DND-41 (cell line): ENCODE results near the gene MYT1.

ENCODE experiments used
- EZH2 ChIP-seq: IDR thresholded peaks from 3 replicates; pipeline ENCODE4 v1.6.1; 2012; ENCODE audit warnings: borderline replicate concordance, low read depth, mild to moderate bottlenecking, moderate library complexity, low read length, inconsistent platforms; ENCODE audit not compliant: severe bottlenecking
- TF ChIP-seq, protein P1 (sequence below): IDR thresholded peaks from 2 replicates; pipeline ENCODE4 v1.5.1; 2012; ENCODE audit warnings: borderline replicate concordance, low read length, moderate library complexity, mild to moderate bottlenecking; ENCODE audit not compliant: poor library complexity, severe bottlenecking; ENCODE audit errors: extremely low read depth

- TF ChIP-seq, protein P1, sequence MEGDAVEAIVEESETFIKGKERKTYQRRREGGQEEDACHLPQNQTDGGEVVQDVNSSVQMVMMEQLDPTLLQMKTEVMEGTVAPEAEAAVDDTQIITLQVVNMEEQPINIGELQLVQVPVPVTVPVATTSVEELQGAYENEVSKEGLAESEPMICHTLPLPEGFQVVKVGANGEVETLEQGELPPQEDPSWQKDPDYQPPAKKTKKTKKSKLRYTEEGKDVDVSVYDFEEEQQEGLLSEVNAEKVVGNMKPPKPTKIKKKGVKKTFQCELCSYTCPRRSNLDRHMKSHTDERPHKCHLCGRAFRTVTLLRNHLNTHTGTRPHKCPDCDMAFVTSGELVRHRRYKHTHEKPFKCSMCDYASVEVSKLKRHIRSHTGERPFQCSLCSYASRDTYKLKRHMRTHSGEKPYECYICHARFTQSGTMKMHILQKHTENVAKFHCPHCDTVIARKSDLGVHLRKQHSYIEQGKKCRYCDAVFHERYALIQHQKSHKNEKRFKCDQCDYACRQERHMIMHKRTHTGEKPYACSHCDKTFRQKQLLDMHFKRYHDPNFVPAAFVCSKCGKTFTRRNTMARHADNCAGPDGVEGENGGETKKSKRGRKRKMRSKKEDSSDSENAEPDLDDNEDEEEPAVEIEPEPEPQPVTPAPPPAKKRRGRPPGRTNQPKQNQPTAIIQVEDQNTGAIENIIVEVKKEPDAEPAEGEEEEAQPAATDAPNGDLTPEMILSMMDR, result no peak
- TF ChIP-seq EZH2, result no peak
These were observed 48.9 kb upstream of the MYT1 start for GRCh38 chr20:64115171-64115911.
